K562 (cell line): ENCODE measurements around the gene CRYM. TPM values are rescaled to one million over a fixed set of nuclear protein-coding genes. Genes with fewer than 3 reads are reported as not detected.

Source experiments
- ATF3 ChIP-seq, 2 experiments: fragments of 450-650 bp in 1 of 2; sonication (generic) in 1 of 2; formaldehyde crosslinking in 1 of 2; IDR thresholded peaks in 1 of 2; conservative IDR thresholded peaks in 1 of 2; 2 replicates each; pipeline versions ENCODE4 v1.6.1 to v1.8.1; 2016 to 2023; ENCODE audit warnings: mild to moderate bottlenecking in 2 of 2, moderate library complexity in 2 of 2, inconsistent platforms in 1 of 2, missing genetic modification reagents in 1 of 2
- DMBX1 ChIP-seq: fragments of 250-450 bp; sonication (Bioruptor Pico); IDR thresholded peaks from 2 replicates; pipeline ENCODE4 v1.8.0; 2022; ENCODE audit warnings: inconsistent platforms, mild to moderate bottlenecking, moderate library complexity, borderline replicate concordance
- DPF2 ChIP-seq: fragments of 450-650 bp; IDR thresholded peaks from 2 replicates; pipeline ENCODE4 v1.6.1; 2016
- EP300 ChIP-seq: IDR thresholded peaks from 2 replicates; pipeline ENCODE4 v1.6.1; 2012; ENCODE audit warnings: low read length, improper control_type of control experiment
- ETS2 ChIP-seq: IDR thresholded peaks from 2 replicates; pipeline ENCODE4 v1.6.1; 2016; ENCODE audit warnings: borderline replicate concordance, missing genetic modification characterization, mild to moderate bottlenecking, moderate library complexity, missing compliant biosample characterization; ENCODE audit not compliant: poor library complexity, severe bottlenecking
- HDAC1 ChIP-seq, 2 experiments: fragments of 450-650 bp; IDR thresholded peaks; 2 replicates each; pipeline ENCODE4 v1.6.1; 2016 to 2017; ENCODE audit warnings: inconsistent platforms in 1 of 2, mild to moderate bottlenecking in 1 of 2, moderate library complexity in 1 of 2
- SP1 ChIP-seq: sonication (generic); formaldehyde crosslinking; IDR thresholded peaks from 2 replicates; pipeline ENCODE4 v1.8.1; 2022; ENCODE audit warnings: mild to moderate bottlenecking, missing genetic modification reagents
- TEAD2 ChIP-seq: fragments of 450-650 bp; IDR thresholded peaks from 2 replicates; pipeline ENCODE4 v1.6.1; 2016; ENCODE audit warnings: missing genetic modification characterization, control low read depth, missing compliant biosample characterization
- ZEB2 ChIP-seq: fragments of 450-650 bp; IDR thresholded peaks from 2 replicates; pipeline ENCODE4 v1.6.1; 2016
- ZKSCAN8 ChIP-seq: fragments of 200-800 bp; sonication (Bioruptor generic); IDR thresholded peaks from 2 replicates; pipeline ENCODE4 v1.6.1; 2016; ENCODE audit warnings: missing genetic modification characterization, missing compliant biosample characterization
- ZNF184 ChIP-seq: sonication (generic); formaldehyde crosslinking; IDR thresholded peaks from 2 replicates; pipeline ENCODE4 v1.5.0; 2020; ENCODE audit warnings: missing genetic modification reagents
- polyA plus RNA-seq, 8 experiments: library from polyadenylated mRNA; depleted of rRNA in 4 of 8; stranded (reverse) in 5 of 8; unstranded in 3 of 8; fragments of >200 nt; fragmentation: Nextera tagmentation in 2 of 8; fragmentation: Illumina TruSeq in 1 of 8; extraction: Ambion mirVana in 2 of 8; extraction: Trizol in 1 of 8; gene quantifications; 2 replicates each; pipeline versions ENCODE4 v1.2.1 to v1.2.3, GENCODE V29; 2011 to 2014; ENCODE audit warnings: inconsistent platforms in 1 of 8, missing spikeins in 1 of 8
- total RNA-seq, 7 experiments: library from RNA; depleted of rRNA in 6 of 7; stranded (reverse); fragments of >200 nt in 6 of 7; fragmentation: Illumina TruSeq in 2 of 7; extraction: Trizol in 2 of 7; gene quantifications; 2 replicates each; pipeline versions ENCODE4 v1.2.1 to v1.2.3, GENCODE V29; 2011 to 2021; ENCODE audit warnings: low replicate concordance in 1 of 7
- TF ChIP-seq, protein P1 (sequence below), 2 experiments: fragments of 150-350 bp in 1 of 2; IDR thresholded peaks; 2 replicates each; pipeline ENCODE4 v1.6.1; 2012 to 2016; ENCODE audit warnings: low read depth in 2 of 2, low read length in 2 of 2, mild to moderate bottlenecking in 1 of 2, moderate library complexity in 1 of 2

Gene CRYM
- total and polyA plus RNA-seq, 9 of the 15 experiments (the other 6 are each of a cell fraction or from before 2014, with no cell fraction given) = 0.08 to 0.98 (median 0.47) TPM

- TF ChIP-seq DMBX1 (CRISPR knock-in tag) = peak; percentile 74; the same call in 1 of the 2 replicates
- TF ChIP-seq ATF3 (IDR thresholded peaks at IDR 0.05) = peak; percentile 95
- no peak; the same call in 1 of the 2 replicates for TF ChIP-seq ATF3 (CRISPR knock-in tag; conservative IDR thresholded peaks at IDR 0.05)
- peak; percentile 88 for TF ChIP-seq ZKSCAN8 (CRISPR knock-in tag)
- TF ChIP-seq ZEB2 = 0 out of 2 replicates have a peak, but pooled peaks have one; percentile 25
- TF ChIP-seq ETS2 (tag) = no peak
- no peak for TF ChIP-seq ZNF184
- peak; percentile 95 for TF ChIP-seq EP300
- TF ChIP-seq DPF2 = peak; percentile 94
- peak in 1 of 2 experiments; percentile 66; a peak in 2 of 4 replicates for TF ChIP-seq HDAC1 (IDR thresholded peaks at IDR 0.05)
- no peak for TF ChIP-seq TEAD2 (tag)
- peak; percentile 53 for TF ChIP-seq SP1 (CRISPR knock-in tag)
- TF ChIP-seq, protein P1, sequence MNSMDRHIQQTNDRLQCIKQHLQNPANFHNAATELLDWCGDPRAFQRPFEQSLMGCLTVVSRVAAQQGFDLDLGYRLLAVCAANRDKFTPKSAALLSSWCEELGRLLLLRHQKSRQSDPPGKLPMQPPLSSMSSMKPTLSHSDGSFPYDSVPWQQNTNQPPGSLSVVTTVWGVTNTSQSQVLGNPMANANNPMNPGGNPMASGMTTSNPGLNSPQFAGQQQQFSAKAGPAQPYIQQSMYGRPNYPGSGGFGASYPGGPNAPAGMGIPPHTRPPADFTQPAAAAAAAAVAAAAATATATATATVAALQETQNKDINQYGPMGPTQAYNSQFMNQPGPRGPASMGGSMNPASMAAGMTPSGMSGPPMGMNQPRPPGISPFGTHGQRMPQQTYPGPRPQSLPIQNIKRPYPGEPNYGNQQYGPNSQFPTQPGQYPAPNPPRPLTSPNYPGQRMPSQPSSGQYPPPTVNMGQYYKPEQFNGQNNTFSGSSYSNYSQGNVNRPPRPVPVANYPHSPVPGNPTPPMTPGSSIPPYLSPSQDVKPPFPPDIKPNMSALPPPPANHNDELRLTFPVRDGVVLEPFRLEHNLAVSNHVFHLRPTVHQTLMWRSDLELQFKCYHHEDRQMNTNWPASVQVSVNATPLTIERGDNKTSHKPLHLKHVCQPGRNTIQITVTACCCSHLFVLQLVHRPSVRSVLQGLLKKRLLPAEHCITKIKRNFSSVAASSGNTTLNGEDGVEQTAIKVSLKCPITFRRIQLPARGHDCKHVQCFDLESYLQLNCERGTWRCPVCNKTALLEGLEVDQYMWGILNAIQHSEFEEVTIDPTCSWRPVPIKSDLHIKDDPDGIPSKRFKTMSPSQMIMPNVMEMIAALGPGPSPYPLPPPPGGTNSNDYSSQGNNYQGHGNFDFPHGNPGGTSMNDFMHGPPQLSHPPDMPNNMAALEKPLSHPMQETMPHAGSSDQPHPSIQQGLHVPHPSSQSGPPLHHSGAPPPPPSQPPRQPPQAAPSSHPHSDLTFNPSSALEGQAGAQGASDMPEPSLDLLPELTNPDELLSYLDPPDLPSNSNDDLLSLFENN (IDR thresholded peaks at IDR 0.05; ENCODE audit: low read depth in 2 of 2, low read length in 2 of 2) = peak in 1 of 2 experiments; percentile 96; a peak in 2 of 4 replicates
Measured at GRCh38 chr16:21260870-21261791, 17.0 kb downstream of the CRYM start (continued).
